PFSK-1 (cell line): ENCODE data around the gene PODXL2.

Source experiments
- FOXP2 ChIP-seq: optimal IDR thresholded peaks from 2 replicates; pipeline ENCODE3; 2011; ENCODE audit warnings: borderline replicate concordance, control low read depth, inconsistent platforms; ENCODE audit not compliant: insufficient read depth; ENCODE audit errors: extremely low read length, extremely low read depth
- POLR2AphosphoS5 ChIP-seq: IDR thresholded peaks from 2 replicates; pipeline ENCODE4 v1.6.1; 2012; ENCODE audit warnings: low read depth, mild to moderate bottlenecking, control low read depth, low read length, moderate library complexity
- SIN3A ChIP-seq: IDR thresholded peaks from 2 replicates; pipeline ENCODE4 v1.6.1; 2012; ENCODE audit warnings: mild to moderate bottlenecking, low read length, moderate library complexity, borderline replicate concordance; ENCODE audit not compliant: insufficient read depth
- TAF1 ChIP-seq: IDR thresholded peaks from 2 replicates; pipeline ENCODE4 v1.6.1; 2012; ENCODE audit warnings: low read length, control low read depth, borderline replicate concordance; ENCODE audit not compliant: insufficient read depth
- TF ChIP-seq, protein P1 (sequence below), 2 experiments: IDR thresholded peaks; 2 replicates each; pipeline versions ENCODE4 v1.6.1 to v1.8.0; 2011 to 2012; ENCODE audit warnings: low read depth in 2 of 2, low read length in 2 of 2, control low read depth in 1 of 2, inconsistent platforms in 1 of 2, mild to moderate bottlenecking in 1 of 2, moderate library complexity in 1 of 2; ENCODE audit not compliant: insufficient read depth in 1 of 2

DNA sequence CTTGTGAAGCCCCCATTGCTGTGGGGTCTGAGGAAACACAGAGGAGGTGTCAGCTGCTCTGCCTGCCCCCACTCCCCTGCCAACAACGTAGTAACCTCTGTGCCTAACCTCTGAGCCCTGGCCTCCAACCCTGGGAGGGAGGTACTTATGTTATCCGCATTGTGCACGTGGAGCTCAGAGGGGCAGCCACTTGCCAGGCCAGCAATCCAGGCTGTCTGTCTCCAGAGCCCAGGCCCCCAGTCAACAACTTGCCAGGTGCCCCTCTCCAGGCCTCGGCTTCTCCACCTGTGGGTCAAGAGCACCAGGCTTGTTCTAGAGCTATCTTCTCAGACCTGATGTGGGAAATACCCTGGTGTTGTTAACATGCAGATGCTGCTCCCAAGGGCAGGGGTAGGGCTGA, 41.1 kb upstream of the PODXL2 start:
- TF ChIP-seq TAF1 (no peak), POLR2AphosphoS5 (no peak), FOXP2 (no peak), SIN3A (no peak)
- TF ChIP-seq, protein P1, sequence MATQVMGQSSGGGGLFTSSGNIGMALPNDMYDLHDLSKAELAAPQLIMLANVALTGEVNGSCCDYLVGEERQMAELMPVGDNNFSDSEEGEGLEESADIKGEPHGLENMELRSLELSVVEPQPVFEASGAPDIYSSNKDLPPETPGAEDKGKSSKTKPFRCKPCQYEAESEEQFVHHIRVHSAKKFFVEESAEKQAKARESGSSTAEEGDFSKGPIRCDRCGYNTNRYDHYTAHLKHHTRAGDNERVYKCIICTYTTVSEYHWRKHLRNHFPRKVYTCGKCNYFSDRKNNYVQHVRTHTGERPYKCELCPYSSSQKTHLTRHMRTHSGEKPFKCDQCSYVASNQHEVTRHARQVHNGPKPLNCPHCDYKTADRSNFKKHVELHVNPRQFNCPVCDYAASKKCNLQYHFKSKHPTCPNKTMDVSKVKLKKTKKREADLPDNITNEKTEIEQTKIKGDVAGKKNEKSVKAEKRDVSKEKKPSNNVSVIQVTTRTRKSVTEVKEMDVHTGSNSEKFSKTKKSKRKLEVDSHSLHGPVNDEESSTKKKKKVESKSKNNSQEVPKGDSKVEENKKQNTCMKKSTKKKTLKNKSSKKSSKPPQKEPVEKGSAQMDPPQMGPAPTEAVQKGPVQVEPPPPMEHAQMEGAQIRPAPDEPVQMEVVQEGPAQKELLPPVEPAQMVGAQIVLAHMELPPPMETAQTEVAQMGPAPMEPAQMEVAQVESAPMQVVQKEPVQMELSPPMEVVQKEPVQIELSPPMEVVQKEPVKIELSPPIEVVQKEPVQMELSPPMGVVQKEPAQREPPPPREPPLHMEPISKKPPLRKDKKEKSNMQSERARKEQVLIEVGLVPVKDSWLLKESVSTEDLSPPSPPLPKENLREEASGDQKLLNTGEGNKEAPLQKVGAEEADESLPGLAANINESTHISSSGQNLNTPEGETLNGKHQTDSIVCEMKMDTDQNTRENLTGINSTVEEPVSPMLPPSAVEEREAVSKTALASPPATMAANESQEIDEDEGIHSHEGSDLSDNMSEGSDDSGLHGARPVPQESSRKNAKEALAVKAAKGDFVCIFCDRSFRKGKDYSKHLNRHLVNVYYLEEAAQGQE (IDR thresholded peaks at IDR 0.05; ENCODE audit: insufficient read depth in 1 of 2, low read depth in 2 of 2, low read length in 2 of 2): no peak
